ENCODE measurements around the gene DGKG. TPM values are rescaled to one million over a fixed set of nuclear protein-coding genes. Genes with fewer than 3 reads are reported as not detected.

The DGKG gene
- total RNA-seq, 1 experiment from 2014 or later: 15.0 TPM

DNA sequence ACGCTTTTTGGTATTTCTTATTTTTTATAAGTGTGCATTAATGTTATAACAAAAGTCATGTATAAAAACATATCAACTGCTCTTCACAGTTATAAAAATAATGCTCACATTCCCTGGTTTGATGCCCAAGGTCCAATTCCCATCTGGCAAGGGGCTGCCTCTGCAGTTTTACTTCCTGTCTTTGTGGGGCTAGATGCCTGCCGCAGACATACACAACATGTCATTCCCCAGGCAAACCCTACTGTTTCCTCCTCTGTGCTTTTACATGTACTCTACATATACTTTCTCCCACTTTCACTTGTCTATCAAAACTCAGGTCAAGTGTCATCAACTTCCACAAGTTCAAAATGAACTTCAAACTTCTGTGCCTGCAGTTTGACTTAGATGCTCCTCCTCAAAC, 192.7 kb downstream of the DGKG start:
- no peak for DNase-seq (ENCODE audit: low read depth)
- in situ Hi-C loops (cut with HindIII; ENCODE audit: low pct_unique_long_range_greater_than_20kb, low sequenced_read_pairs): no loop called here

DNA sequence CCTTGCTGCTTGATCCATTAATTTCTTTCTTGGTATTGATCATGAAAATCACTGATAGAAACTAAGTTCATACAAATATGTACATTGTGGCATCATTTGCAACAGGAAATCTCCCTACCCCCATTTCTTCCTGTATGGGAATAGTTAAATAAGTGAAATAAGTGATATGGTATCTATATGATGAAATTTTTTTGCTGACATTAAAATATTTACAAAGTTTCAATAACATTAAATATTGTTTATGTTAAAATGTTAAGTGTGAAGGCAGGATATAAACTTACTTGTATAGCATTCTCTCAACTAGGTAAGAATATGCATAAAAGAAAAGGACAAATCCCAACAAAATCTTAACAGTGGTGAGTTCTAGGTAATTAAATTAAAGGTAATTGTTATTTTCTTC, 193.1 kb downstream of the DGKG start:
- DNase-seq (ENCODE audit: low read depth): no peak
- in situ Hi-C loops (cut with HindIII; ENCODE audit: low pct_unique_long_range_greater_than_20kb, low sequenced_read_pairs): no loop called here

DNA sequence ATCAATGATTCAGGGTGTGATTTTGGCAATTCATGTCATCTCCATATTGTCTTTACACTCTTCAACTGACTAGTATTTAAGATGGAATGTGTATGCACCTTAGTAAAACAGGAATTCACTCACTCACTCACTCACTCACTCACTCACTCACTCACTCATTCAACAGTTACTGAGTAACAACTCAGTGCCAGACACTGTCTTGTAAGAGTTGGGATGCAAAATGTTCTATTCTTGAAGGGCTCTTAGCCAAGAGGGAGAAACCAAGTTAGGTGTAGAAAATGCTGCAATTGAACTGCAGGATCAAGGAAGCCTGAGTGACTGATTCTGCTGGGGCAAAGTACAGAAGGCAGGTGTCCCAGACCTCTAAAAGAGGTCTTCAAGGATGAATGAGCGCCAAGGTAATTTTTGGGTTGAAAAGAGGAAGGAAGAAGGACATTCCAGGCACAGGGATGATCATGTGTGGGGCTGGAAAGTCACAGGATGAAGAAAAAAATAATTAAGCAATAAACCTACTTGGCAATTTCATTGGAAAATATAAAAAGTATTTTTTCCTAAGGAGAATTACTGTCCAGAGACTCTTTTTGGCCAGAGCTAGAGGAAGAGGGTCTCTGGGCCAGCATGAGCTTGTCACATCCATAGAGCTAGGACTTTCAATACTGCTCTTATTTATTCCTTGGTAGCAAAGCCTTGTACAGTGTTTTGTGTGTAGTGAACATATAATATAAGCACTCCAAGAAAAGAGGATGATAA, 194.2 kb downstream of the DGKG start:
- in situ Hi-C loops (cut with HindIII; ENCODE audit: low pct_unique_long_range_greater_than_20kb, low sequenced_read_pairs): no loop called here

DNA sequence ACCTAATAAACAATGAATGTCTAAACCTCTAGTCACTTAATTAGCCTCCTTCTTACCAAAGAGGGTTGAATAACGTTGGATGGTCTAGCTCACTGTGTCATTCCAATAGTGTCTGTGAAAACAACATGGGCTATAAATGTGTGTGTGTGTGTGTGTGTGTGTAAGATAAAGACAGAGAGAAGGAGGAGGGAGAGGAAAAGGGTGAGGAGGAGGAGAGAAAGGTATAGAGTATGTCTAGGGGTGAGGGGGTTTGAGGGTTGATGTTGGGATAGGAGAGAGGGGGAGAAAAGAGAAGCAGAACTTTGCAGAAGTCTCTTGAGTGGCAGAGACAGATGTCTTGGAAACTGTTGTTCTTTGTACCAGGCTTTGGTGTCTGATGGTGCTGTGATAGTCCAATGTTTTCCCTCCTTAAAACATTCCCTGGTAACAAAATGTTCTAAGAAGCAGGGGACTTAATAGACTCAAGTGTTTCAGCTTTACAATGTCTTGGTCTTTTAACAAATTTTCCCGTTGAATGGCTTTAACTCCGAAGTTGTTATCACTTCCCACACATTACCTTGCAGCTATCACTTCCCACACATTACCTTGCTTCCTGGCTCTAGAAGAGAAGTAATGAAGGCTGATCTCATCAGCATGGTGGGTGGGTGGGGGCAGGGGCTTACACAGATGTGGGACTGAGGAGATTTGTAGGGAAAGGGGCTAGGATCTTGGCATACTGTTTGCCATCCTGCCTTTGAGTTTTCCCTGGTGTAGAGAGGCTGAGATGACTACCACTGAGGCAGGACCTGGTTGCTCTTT, 195.3 kb downstream of the DGKG start:
- in situ Hi-C loops (cut with HindIII; ENCODE audit: low pct_unique_long_range_greater_than_20kb, low sequenced_read_pairs): no loop called here
- DNase-seq (ENCODE audit: low read depth): no peak

More for the DNA sequence above, 194.2 kb downstream of the DGKG start:
- no peak for DNase-seq (ENCODE audit: low read depth)

DNA sequence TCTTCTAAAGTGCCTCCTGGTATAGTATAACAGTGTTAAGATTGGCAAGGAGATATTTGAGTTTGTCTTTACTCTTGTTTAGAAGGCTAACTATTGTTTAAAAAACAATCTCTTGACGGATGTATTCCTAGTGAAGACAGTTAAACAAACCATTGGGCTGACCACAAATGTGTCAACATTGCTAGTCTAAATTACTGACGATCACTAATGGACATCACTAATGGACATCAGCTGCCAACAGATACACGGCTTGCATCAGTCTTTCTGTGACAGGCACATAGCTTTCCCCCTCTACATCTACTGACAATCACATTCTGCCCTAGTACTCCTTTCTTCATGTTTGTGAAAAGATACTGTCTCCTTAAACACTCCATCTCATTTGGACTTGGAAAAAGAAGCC, 196.0 kb downstream of the DGKG start:
- no peak for DNase-seq (ENCODE audit: low read depth)
- in situ Hi-C loops (cut with HindIII; ENCODE audit: low pct_unique_long_range_greater_than_20kb, low sequenced_read_pairs): no loop called here

DNA sequence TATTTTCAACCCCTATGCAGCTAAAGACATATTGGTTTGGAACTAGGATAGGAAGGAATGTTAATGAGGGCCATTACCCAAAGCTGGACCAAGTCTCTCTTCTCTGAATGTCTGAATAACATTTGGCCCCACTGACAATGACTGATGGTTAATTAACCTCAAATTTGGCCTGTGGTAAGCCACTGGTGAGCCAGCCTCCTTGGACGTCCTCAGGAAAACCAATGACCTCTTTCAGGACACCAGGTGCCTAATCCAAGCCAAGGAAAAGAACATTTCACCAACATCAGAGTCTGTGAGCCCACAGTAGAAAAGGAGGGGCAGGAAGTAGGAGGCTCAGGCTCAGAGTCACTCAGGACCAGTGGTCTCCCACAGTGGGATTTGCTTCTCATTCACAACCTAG, 196.7 kb downstream of the DGKG start:
- DNase-seq (ENCODE audit: low read depth): no peak
- in situ Hi-C loops (cut with HindIII; ENCODE audit: low pct_unique_long_range_greater_than_20kb, low sequenced_read_pairs): no loop called here

DNA sequence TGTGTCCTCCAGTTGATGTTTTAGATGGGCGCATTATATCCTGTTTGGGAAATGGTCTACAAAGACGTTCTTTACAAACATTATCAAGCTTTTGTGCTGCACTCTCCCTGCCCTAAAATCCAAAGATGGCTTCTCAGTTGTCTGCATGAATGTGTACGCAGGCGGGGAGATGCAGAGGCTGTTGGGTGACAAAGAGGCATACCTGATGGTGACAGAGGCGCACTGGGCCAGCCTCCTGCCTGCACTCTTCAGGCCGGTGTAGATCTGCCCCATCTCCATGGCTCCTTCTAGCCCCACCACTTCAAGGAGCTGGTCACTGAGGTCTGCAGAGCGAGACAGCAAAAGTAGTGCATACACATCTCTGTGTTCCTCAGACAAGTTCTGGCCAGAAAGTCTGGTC, 197.3 kb downstream of the DGKG start:
- in situ Hi-C loops (cut with HindIII; ENCODE audit: low pct_unique_long_range_greater_than_20kb, low sequenced_read_pairs): no loop called here
- no peak for DNase-seq (ENCODE audit: low read depth)

DNA sequence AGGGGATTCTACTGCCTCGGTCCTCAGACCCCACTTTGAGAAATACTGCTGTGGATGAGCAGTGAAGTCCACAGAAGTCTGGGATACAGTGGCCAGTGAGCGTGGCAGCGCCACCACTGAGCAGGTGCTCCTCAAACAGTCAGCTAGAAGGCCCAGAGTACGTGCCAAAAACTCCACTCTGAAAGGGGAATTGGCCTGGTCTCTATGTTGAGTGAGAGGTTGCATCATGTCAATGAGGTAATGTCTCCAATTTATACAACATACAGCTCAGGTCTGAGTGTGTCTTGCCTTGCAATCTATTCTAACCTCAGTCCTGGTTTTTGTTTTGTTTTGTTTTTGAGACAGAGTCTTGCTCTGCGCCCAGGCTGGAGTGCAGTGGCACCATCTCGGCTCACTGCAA, 199.8 kb downstream of the DGKG start:
- in situ Hi-C loops (cut with HindIII; ENCODE audit: low pct_unique_long_range_greater_than_20kb, low sequenced_read_pairs): no loop called here
- no peak for DNase-seq (ENCODE audit: low read depth)

DNA sequence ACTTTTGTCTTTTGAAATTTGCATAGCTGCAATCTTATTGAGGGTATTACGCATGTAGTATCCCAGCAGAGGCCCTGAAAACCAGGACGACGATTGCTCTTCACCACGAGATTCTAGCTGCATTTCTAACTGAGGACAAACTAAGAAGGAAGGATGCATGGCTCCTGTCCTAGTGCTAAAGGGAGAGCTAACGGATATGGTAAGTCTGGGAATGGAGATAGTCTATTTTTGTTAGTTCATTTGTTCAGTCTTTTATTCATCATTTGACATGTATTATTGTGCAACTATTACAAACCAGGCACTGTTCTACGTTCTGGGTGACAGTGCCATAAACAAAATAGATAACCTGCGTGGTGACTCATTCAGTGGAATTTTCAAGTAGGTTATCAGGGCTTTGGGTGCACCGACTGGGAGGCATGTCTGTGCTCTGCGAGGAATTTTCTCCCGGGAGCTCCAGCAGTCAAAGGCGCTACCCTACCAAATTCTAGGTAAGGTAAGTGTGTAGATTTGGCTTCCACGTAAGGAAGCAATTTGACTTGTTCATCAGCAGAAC, 201.3 kb downstream of the DGKG start:
- in situ Hi-C loops (cut with HindIII; ENCODE audit: low pct_unique_long_range_greater_than_20kb, low sequenced_read_pairs): no loop called here
- DNase-seq (ENCODE audit: low read depth): no peak

DNA sequence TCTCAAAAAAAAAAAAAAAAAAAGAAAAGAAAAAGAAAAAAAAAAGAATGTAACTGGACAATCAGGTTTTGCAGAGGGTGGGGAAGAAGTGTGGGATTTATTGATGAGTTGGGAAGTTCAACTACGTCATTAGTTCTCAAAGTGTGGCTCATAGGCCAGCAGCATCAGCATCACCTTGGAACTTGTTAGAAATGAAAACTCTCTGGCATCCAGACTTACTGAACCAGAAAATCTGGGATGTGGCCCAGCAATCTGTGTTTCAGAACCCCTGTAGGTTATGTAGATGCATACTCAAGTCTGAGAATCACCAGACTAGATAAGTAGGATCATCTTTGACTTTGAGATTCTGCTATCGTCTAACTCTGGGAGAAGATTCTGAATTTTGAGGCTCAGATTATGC, 207.4 kb downstream of the DGKG start:
- DNase-seq (ENCODE audit: low read depth): no peak
- in situ Hi-C loops (cut with HindIII; ENCODE audit: low pct_unique_long_range_greater_than_20kb, low sequenced_read_pairs): no loop called here

DNA sequence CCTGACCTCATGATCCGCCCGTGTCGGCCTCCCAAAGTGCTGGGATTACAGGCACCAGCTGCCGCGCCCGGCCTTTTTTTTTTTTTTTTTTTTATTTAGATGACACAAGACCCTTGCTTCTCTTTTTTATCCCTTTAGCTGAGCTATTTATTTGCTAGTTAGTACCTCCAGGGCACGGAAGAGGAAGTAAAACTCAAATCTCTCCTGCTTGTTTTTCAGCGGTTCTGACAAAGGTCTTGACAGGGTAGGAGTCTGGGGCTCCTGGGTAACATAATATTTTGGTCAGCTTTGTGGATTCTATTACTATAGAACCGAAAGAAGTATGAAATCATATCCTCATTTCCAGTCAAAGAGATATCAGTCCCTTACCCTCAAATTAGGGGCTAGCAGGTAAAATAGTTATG, 209.1 kb downstream of the DGKG start:
- in situ Hi-C loops (cut with HindIII; ENCODE audit: low pct_unique_long_range_greater_than_20kb, low sequenced_read_pairs): no loop called here
- no peak for DNase-seq (ENCODE audit: low read depth)

DNA sequence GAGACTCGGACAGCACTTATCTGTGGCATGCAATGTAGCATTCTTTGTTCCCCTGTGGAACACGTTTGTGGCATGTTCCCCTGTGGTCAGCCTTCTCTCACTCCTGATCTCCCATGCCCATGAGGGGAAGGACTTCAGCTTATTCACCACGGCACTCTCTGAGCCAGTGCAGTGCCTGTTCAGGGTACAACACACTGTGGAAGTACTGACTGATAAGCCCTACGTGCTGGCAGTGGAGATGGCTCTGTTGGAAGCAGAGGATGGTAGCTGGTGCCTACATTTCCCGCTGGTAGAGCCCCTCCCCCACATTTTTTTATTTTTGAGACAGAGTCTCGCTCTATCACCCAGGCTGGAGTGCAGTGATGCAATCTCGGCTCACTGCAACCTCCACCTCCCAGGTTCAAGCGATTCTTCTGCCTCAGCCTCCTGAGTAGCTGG, 209.7 kb downstream of the DGKG start:
- no peak for DNase-seq (ENCODE audit: low read depth)
- in situ Hi-C loops (cut with HindIII; ENCODE audit: low pct_unique_long_range_greater_than_20kb, low sequenced_read_pairs): no loop called here

DNA sequence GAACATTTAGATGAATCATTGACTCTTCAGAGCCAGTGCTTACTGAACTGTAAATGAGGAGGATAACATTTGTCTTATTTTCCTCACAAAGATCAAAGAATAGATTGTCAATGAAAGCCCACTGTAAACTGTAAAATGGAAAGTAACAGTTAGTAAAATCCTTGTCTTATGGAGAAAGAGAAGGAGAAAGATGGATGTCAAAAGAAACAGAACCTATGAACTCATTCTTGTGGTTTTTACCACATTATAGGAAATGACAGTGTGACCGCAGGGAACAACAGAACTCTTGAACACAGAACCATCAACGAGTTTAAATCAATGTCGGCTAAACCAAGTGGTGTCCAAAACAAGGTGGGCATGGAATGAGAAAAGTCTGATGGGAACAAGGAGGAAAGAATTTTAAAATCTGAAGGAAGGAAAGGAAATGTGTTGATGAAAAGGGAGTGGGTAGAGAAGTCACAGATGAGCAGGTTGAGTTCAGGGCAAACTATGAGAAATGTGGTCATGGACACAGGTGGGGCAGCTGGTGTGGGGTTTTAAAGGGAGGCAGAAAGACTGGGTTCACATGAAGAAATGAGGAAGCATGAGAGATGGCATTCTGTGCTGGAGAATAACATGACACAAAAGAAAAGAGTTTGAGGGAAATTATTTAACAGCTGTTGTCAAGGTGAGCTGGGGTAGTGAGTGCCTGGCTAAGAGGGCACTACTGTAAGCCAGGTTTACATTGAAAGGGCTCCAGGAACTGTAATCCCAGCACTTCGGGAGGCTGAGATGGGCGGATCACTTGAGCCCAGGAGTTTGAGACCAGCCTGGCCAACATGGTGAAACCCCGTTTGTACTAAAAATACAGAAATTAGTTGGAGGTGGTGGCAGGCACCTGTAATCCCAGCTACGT, 210.7 kb downstream of the DGKG start:
- in situ Hi-C loops (cut with HindIII; ENCODE audit: low pct_unique_long_range_greater_than_20kb, low sequenced_read_pairs): no loop called here
- no peak for DNase-seq (ENCODE audit: low read depth)

DNA sequence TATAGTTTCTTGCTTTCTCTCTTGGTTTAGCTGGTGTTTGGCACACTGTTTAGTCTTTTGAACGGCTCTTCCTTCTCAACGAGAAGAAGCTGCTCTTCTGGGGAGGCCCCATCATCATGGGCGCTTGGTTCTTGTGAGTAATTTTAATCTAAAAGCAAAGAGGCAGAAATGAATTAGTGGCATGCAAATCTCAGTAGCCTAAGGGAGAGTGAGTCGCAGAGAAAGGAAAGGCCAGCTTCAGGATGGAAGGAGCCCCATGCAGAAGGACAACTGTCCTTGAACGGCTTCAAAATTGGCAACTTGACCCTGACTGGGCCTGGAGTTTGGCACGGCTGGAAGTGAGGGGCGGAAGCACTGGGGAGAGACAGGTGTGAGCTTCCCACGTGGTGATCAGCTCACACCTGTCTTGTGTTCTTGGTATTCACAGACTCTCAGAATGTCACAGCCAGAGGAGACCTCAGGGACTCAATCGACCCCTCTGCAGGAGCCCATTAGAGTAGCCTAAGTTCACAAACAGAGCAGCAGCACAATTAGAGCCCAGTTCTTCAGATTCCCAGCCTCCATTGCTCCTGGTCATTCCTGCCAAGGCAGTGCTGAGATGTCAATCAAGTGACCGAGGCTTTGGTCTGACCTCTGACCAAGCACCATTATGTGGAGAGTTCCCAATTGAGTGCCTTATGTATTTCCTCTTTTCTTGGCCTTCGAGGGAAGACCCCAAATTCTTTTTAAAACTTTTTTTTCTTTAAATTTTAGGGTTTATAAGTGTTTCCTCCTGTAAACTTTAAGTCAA, 211.8 kb downstream of the DGKG start:
- DNase-seq (ENCODE audit: low read depth): no peak
- in situ Hi-C loops (cut with HindIII; ENCODE audit: low pct_unique_long_range_greater_than_20kb, low sequenced_read_pairs): no loop called here

DNA sequence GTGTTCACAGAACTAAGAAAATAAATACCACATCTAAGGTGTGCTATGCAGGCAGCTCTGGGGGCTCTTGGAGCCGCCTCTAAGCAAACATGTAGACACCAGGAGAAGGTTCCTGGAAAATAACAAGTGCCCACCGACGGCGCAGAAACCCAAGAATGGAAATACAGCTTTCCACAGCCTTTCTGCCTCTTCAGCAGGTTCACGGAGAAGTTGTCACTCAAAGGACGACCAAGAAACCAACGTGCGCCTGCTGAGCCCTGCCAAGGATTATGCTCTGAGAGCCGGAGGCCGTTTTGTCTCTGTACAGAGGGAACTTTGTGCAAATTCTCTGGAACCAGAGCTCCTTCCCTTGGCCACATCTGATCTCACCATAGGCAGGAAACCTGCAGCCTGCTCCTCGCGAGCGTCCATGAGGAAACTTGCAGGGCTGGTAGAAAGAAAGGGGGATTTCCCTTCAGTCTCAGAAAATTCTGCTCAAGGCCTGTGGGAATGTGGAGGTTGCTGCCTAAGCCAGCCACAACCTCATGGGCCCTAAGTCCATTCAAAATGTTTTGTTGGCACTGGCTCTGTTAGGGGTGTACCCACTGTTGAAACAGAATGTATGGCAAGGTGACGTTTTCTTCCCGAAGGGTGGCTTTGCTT, 212.6 kb downstream of the DGKG start:
- in situ Hi-C loops (cut with HindIII; ENCODE audit: low pct_unique_long_range_greater_than_20kb, low sequenced_read_pairs): no loop called here
- DNase-seq (ENCODE audit: low read depth): no peak

DNA sequence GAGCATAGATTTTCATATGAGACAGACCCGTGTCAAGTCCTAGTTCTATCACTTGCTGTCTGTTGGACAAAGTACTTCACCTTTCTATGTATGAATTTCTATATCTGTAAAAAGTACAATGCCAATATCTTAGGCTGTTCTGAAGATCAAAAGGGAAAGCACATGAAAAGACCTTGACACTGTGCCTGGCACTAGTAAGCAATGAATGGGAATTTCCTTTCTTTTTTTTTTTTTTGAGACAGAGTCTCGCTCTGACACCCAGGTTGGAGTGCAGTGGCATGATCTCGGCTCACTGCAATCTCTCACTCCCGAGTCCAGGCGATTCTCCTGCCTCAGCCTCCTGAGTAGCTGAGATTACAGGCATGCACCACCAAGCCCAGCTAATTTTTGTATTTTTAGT, 217.8 kb downstream of the DGKG start:
- DNase-seq (ENCODE audit: low read depth): no peak
- in situ Hi-C loops (cut with HindIII; ENCODE audit: low pct_unique_long_range_greater_than_20kb, low sequenced_read_pairs): no loop called here

DNA sequence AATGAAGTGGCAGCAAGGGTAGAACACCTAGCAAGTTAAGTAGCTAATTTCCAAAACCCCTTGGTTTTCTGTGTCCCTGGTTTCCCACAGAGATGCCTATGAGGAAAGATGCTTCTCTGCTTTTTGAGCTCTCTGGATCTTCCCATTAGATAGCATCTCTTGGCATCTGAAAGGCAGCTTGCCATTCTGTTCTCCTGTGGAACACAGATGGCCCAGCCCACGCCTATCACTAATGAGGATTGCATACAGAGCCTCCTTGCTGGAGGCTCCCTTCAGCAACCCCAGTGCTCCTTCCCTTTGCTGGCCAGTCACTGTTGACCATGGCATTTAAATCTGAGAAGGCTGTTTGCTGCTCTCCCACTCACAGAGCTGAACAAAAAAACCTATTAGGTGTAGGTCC, 218.8 kb downstream of the DGKG start:
- in situ Hi-C loops (cut with HindIII; ENCODE audit: low pct_unique_long_range_greater_than_20kb, low sequenced_read_pairs): no loop called here
- no peak for DNase-seq (ENCODE audit: low read depth)

Measured in Caki2 (cell line).